ENCODE measurements around the gene WDR62. TPM values are rescaled to one million over a fixed set of nuclear protein-coding genes. Genes with fewer than 3 reads are reported as not detected.

Gene WDR62
- total and polyA plus RNA-seq, 4 donors = 0.86 to 2.2 (median 1.7) TPM

DNA sequence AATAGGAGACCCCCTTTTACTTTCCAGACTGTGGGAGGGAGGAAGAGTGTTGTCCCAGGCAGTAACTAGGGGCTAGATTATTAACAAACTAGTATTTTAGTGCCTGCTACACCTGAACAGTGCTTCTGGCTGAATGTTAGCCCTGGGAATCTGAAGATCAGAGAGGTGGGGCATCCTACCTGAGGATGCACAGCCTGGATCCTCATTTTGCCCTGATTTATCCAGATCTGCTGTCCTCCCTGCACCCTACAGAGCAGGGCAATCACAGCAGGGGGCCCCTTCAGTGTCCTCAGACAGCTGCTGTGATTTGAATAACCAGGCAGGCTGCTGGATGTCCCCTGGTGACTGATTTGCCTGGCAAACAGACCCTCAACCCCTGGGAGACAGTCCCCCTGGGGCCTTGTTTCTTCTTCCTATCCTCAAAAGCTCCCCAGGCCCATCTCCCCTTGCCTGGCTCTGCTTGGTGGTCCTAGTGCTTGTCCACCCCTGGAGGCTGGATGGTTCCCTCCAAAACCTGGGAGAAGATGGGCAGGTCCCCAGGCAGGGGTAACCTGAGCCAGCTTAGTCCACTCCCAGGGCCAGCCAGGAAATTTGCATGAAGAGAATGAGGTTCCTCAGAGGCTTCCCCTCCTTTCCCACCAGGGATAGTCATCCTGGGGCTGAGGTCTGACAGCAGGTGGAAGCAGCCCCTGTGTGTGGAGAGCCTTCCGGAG lies 55.9 kb downstream of the WDR62 start, which contains the start of gene OVOL3:
Gene OVOL3 (plus strand): TSS at position 657 of the 713 bp plus-strand sequence. CDS start 60 bp downstream, outside the sequence.
- Histone ChIP-seq H3K27ac (ENCODE audit: low read depth in 1 of 2, low read length in 1 of 2) (no peak within 1 kb of the TSS), H3K4me3 (no peak within 1 kb of the TSS), H3K4me1 (ENCODE audit: control insufficient read depth in 5 of 5, insufficient read depth in 5 of 5, low read length in 5 of 5) (peaks cover 0 to 7% (median 0%) of the 10 kb centered on the region in 5 donors), H3K36me3 (ENCODE audit: control insufficient read depth in 4 of 4, insufficient read depth in 4 of 4, low read length in 4 of 4) (peaks cover 0 to 17% (median 8%) of the 10 kb centered on the region in 4 donors), H3K9me3 (ENCODE audit: control insufficient read depth in 4 of 4, insufficient read depth in 3 of 4, low read length in 3 of 4) (no peaks in the 10 kb centered on the region), H3K27me3 (ENCODE audit: control insufficient read depth in 3 of 3, insufficient read depth in 3 of 3, low read length in 2 of 3) (no peaks in the 10 kb centered on the region), H3K9ac (ENCODE audit: insufficient read depth in 1 of 2, low read length in 2 of 2) (no peak within 1 kb of the TSS)
- no peak for DNase-seq
- ATAC-seq (ENCODE audit: insufficient read depth, low FRiP score) = no peak
- TF ChIP-seq, protein P1, sequence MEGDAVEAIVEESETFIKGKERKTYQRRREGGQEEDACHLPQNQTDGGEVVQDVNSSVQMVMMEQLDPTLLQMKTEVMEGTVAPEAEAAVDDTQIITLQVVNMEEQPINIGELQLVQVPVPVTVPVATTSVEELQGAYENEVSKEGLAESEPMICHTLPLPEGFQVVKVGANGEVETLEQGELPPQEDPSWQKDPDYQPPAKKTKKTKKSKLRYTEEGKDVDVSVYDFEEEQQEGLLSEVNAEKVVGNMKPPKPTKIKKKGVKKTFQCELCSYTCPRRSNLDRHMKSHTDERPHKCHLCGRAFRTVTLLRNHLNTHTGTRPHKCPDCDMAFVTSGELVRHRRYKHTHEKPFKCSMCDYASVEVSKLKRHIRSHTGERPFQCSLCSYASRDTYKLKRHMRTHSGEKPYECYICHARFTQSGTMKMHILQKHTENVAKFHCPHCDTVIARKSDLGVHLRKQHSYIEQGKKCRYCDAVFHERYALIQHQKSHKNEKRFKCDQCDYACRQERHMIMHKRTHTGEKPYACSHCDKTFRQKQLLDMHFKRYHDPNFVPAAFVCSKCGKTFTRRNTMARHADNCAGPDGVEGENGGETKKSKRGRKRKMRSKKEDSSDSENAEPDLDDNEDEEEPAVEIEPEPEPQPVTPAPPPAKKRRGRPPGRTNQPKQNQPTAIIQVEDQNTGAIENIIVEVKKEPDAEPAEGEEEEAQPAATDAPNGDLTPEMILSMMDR (IDR thresholded peaks at IDR 0.05; ENCODE audit: control extremely low read depth, extremely low read depth) = no peak
- WGBS, 2 donors = 89 to 100% methylated on average over 1 of the region's 1 CpG

DNA sequence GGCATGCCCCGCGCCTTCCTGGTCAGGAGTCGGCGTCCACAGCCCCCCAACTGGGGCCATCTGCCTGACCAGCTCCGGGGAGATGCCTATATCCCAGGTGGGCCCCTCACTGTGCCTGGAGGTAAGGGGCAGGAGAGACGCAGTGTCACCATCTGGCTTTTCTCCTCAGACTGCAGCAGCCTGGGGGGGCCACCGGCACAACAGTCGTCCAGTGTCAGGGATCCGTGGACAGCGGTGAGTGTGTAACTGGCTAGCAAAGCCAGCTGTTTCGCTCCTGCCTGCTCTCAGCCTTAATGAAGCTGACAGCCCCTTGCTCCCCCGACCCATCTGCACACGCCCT lies 56.5 kb downstream of the WDR62 start:
- 88 to 89% methylated on average over 13 of the region's 13 CpGs for WGBS, 2 donors
- ATAC-seq (ENCODE audit: insufficient read depth, low FRiP score) = no peak
- Histone ChIP-seq H3K27me3 (ENCODE audit: control insufficient read depth in 3 of 3, insufficient read depth in 3 of 3, low read length in 2 of 3) (no peaks in the 10 kb centered on the region), H3K4me1 (ENCODE audit: control insufficient read depth in 5 of 5, insufficient read depth in 5 of 5, low read length in 5 of 5) (peaks cover 0 to 12% (median 0%) of the 10 kb centered on the region in 5 donors), H3K9me3 (ENCODE audit: control insufficient read depth in 4 of 4, insufficient read depth in 3 of 4, low read length in 3 of 4) (no peaks in the 10 kb centered on the region), H3K9ac (ENCODE audit: insufficient read depth in 1 of 2, low read length in 2 of 2) (no peak overlapping the region), H3K36me3 (ENCODE audit: control insufficient read depth in 4 of 4, insufficient read depth in 4 of 4, low read length in 4 of 4) (peaks cover 0 to 17% (median 8%) of the 10 kb centered on the region in 4 donors), H3K4me3 (no peak overlapping the region), H3K27ac (ENCODE audit: low read depth in 1 of 2, low read length in 1 of 2) (no peak overlapping the region)
- no peak for DNase-seq
- TF ChIP-seq, protein P1 (IDR thresholded peaks at IDR 0.05; ENCODE audit: control extremely low read depth, extremely low read depth) = no peak

DNA sequence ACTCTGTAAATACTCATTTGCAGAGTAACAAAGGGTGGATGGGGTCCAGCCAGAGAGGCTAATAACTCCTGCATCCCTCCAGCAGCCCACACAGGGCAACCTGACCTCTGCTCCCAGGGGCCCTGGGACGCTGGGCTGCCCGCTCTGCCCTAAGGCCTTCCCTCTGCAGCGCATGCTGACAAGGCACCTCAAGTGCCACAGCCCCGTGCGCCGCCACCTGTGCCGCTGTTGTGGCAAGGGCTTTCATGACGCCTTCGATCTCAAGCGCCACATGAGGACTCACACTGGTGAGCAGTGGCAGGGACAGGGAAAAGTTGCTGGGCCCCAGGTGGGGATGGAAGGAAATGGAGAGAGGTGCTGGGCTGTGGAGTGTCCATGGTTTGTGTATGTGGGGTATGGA lies 58.0 kb downstream of the WDR62 start:
- ATAC-seq (ENCODE audit: insufficient read depth, low FRiP score) = no peak
- no peaks in the 10 kb centered on the region for H3K9me3 ChIP-seq (ENCODE audit: control insufficient read depth in 4 of 4, insufficient read depth in 3 of 4, low read length in 3 of 4)
- TF ChIP-seq, protein P1 (IDR thresholded peaks at IDR 0.05; ENCODE audit: control extremely low read depth, extremely low read depth) = no peak
- H3K27me3 ChIP-seq (ENCODE audit: control insufficient read depth in 3 of 3, insufficient read depth in 3 of 3, low read length in 2 of 3) = no peaks in the 10 kb centered on the region
- H3K27ac ChIP-seq (ENCODE audit: low read depth in 1 of 2, low read length in 1 of 2) = no peak overlapping the region
- H3K4me3 ChIP-seq = no peak overlapping the region
- no peak for DNase-seq
- 96 to 97% methylated on average over 10 of the region's 10 CpGs for WGBS, 2 donors
- H3K4me1 ChIP-seq (ENCODE audit: control insufficient read depth in 5 of 5, insufficient read depth in 5 of 5, low read length in 5 of 5) = peaks cover 0 to 14% (median 0%) of the 10 kb centered on the region in 5 donors
- H3K9ac ChIP-seq (ENCODE audit: insufficient read depth in 1 of 2, low read length in 2 of 2) = no peak overlapping the region
- H3K36me3 ChIP-seq (ENCODE audit: control insufficient read depth in 4 of 4, insufficient read depth in 4 of 4, low read length in 4 of 4) = peaks cover 0 to 17% (median 9%) of the 10 kb centered on the region in 4 donors
